DND-41 (cell line): ENCODE results near the gene RALBP1.
A peak's percentile ranks its signal among the peaks of the same experiment; 100 is the strongest.
"Not testable (repeated sequence)": the region's sequence is repeated elsewhere in the genome, so short reads cannot be mapped to it uniquely, and the experiment has no call there.

ENCODE experiments used
- ATAC-seq: fragments of 200-7000 bp; cut with Tn5 transposase; 3 replicates; pipeline ENCODE4 v1.9.1; 2021; ENCODE audit warnings: low read depth; ENCODE audit not compliant: insufficient read depth
- DNase-seq: peaks from one replicate; pipeline ENCODE4 v3.0.0-alpha.2; 2020
- H2AFZ ChIP-seq: 2 replicates; pipeline ENCODE4 v1.6.0; 2012; ENCODE audit warnings: low read depth, low read length
- H3K27ac ChIP-seq: 2 replicates; pipeline ENCODE4 v1.5.1; 2012; ENCODE audit warnings: low read length, inconsistent platforms
- H3K27me3 ChIP-seq: fragments of 200-600 bp; sonication (generic); 2 replicates; pipeline ENCODE4 v1.6.0; 2012; ENCODE audit warnings: low read length, mild to moderate bottlenecking, inconsistent platforms; ENCODE audit not compliant: insufficient read depth, poor library complexity
- H3K36me3 ChIP-seq: 2 replicates; pipeline ENCODE4 v1.5.1; 2012; ENCODE audit warnings: low read length, inconsistent platforms; ENCODE audit not compliant: insufficient read depth
- H3K4me1 ChIP-seq: 2 replicates; pipeline ENCODE4 v1.5.1; 2012; ENCODE audit warnings: mild to moderate bottlenecking, low read length; ENCODE audit not compliant: insufficient read depth
- H3K4me2 ChIP-seq: 2 replicates; pipeline ENCODE4 v1.6.0; 2012; ENCODE audit warnings: mild to moderate bottlenecking, moderate library complexity, low read length, inconsistent platforms; ENCODE audit not compliant: insufficient read depth
- H3K4me3 ChIP-seq, 2 experiments: fragments of 200-600 bp in 1 of 2; shearing (Covaris generic) in 1 of 2; 2 replicates each; pipeline ENCODE4 v1.5.1; 2012 to 2016; ENCODE audit warnings: inconsistent platforms in 2 of 2, low read length in 2 of 2, mild to moderate bottlenecking in 2 of 2, low read depth in 1 of 2, moderate library complexity in 1 of 2
- H3K79me2 ChIP-seq: 2 replicates; pipeline ENCODE4 v1.6.0; 2012; ENCODE audit warnings: low read length, inconsistent platforms; ENCODE audit not compliant: insufficient read depth
- H3K9ac ChIP-seq: 2 replicates; pipeline ENCODE4 v1.6.0; 2012; ENCODE audit warnings: low read depth, mild to moderate bottlenecking, inconsistent platforms, low read length, moderate library complexity
- H3K9me3 ChIP-seq: 2 replicates; pipeline ENCODE4 v1.5.1; 2012; ENCODE audit warnings: low read length, moderate library complexity, mild to moderate bottlenecking, inconsistent platforms; ENCODE audit not compliant: insufficient read depth, severe bottlenecking
- H4K20me1 ChIP-seq: 2 replicates; pipeline ENCODE4 v1.6.0; 2012; ENCODE audit warnings: low read length; ENCODE audit not compliant: insufficient read depth
- CTCF ChIP-seq: IDR thresholded peaks from 2 replicates; pipeline ENCODE4 v1.5.1; 2012; ENCODE audit warnings: borderline replicate concordance, low read length, moderate library complexity, mild to moderate bottlenecking; ENCODE audit not compliant: poor library complexity, severe bottlenecking; ENCODE audit errors: extremely low read depth
- EZH2 ChIP-seq: IDR thresholded peaks from 3 replicates; pipeline ENCODE4 v1.6.1; 2012; ENCODE audit warnings: borderline replicate concordance, low read depth, mild to moderate bottlenecking, moderate library complexity, low read length, inconsistent platforms; ENCODE audit not compliant: severe bottlenecking

Gene RALBP1

GRCh38 chr18:9477509-9477908 lies 2.2 kb downstream of the RALBP1 start:
- Histone ChIP-seq H3K9me3 (no peaks in the 10 kb centered on the region), H3K4me1 (peaks cover 21% of the 10 kb centered on the region), H3K36me3 (peaks cover 28% of the 10 kb centered on the region), H3K4me3 (no peak overlapping the region), H3K79me2 (peaks cover 72% of the 10 kb centered on the region), H4K20me1 (peaks cover 20% of the 10 kb centered on the region), H3K9ac (peak overlapping the region; percentile 82; the same call in 1 of the 2 replicates), H2AFZ (no peak overlapping the region), H3K27me3 (no peaks in the 10 kb centered on the region), H3K27ac (no peak overlapping the region), H3K4me2 (peak overlapping the region; percentile 60; the same call in 1 of the 2 replicates)
- DNase-seq (no peak), ATAC-seq (no peak)
- TF ChIP-seq CTCF = no peak
- TF ChIP-seq EZH2 = no peak

- Histone ChIP-seq H3K9me3 (no peaks in the 10 kb centered on the region), H3K27me3 (no peaks in the 10 kb centered on the region), H4K20me1 (peaks cover 24% of the 10 kb centered on the region), H3K27ac (no peak overlapping the region), H3K9ac (no peak overlapping the region), H3K36me3 (peaks cover 34% of the 10 kb centered on the region), H2AFZ (no peak overlapping the region), H3K4me1 (peaks cover 21% of the 10 kb centered on the region), H3K4me2 (no peak overlapping the region), H3K4me3 (no peak overlapping the region), H3K79me2 (peaks cover 82% of the 10 kb centered on the region)
- no peak for TF ChIP-seq EZH2
- no peak for TF ChIP-seq CTCF
- DNase-seq (no peak), ATAC-seq (no peak)
Observed at GRCh38 chr18:9478545-9478944, 3.2 kb downstream of the RALBP1 start.

- no peak for ATAC-seq
- Histone ChIP-seq H3K9ac (no peak overlapping the region), H2AFZ (no peak overlapping the region), H3K9me3 (no peaks in the 10 kb centered on the region), H3K4me3 (no peak overlapping the region), H4K20me1 (peaks cover 30% of the 10 kb centered on the region), H3K27ac (no peak overlapping the region), H3K36me3 (peaks cover 34% of the 10 kb centered on the region), H3K79me2 (peaks cover 99% of the 10 kb centered on the region), H3K27me3 (no peaks in the 10 kb centered on the region), H3K4me2 (no peak overlapping the region), H3K4me1 (no peaks in the 10 kb centered on the region)
- no peak for DNase-seq
- no peak for TF ChIP-seq EZH2
- TF ChIP-seq CTCF = no peak
Observed at GRCh38 chr18:9482790-9483189, 7.5 kb downstream of the RALBP1 start.

DNA sequence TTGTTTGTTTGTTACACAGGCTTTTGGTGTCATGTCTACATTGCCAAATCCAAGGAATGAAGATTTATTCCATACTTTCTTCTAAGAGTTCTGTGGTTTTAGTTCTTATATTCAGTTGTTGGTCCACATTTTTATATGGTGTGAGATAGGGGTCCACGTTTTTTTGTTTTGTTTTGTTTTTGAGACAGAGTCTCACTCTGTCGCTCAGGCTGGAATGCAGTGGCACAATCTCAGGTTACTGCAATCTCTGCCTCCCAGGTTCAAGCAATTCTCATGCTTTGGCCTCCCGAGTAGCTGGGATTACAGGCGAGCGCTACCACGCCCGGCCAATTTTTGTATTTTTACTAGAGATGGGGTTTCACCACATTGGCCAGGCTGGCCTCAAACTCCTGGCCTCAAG lies 8.2 kb downstream of the RALBP1 start:
- H3K4me2 ChIP-seq = no peak overlapping the region
- H2AFZ ChIP-seq = no peak overlapping the region
- peaks cover 99% of the 10 kb centered on the region for H3K79me2 ChIP-seq
- H3K9me3 ChIP-seq = no peaks in the 10 kb centered on the region
- peaks cover 30% of the 10 kb centered on the region; the same call in 1 of the 2 replicates for H4K20me1 ChIP-seq
- no peaks in the 10 kb centered on the region for H3K4me1 ChIP-seq
- H3K27me3 ChIP-seq = no peaks in the 10 kb centered on the region
- no peak overlapping the region for H3K9ac ChIP-seq
- TF ChIP-seq EZH2 = no peak
- TF ChIP-seq CTCF = no peak
- H3K36me3 ChIP-seq = peaks cover 29% of the 10 kb centered on the region
- H3K27ac ChIP-seq = no peak overlapping the region
- DNase-seq (no peak), ATAC-seq (no peak)
- H3K4me3 ChIP-seq = no peak overlapping the region

GRCh38 chr18:9484856-9485255 lies 9.5 kb downstream of the RALBP1 start:
- peaks cover 99% of the 10 kb centered on the region for H3K79me2 ChIP-seq
- ATAC-seq, H3K4me3 ChIP-seq: not testable (repeated sequence)

More at GRCh38 chr18:9484856-9485255, 9.5 kb downstream of the RALBP1 start:
- H3K27ac ChIP-seq, H3K4me1 ChIP-seq, H3K4me2 ChIP-seq, H3K27me3 ChIP-seq, H3K9ac ChIP-seq, H2AFZ ChIP-seq, H3K9me3 ChIP-seq, DNase-seq: not testable (repeated sequence)
- Histone ChIP-seq H4K20me1 (peaks cover 30% of the 10 kb centered on the region; the same call in 1 of the 2 replicates), H3K36me3 (peaks cover 20% of the 10 kb centered on the region)
